Muscle of back (tissue), 11 donors: ENCODE measurements around the gene CLTCL1. TPM values are rescaled to one million over a fixed set of nuclear protein-coding genes. Genes with fewer than 3 reads are reported as not detected.

Experiments used
- DNase-seq, 3 donors: peaks; one replicate each; pipeline versions ENCODE4 v3.0.0 to v3.0.0-alpha.2; 2013
- polyA plus RNA-seq, 10 donors: library from polyadenylated mRNA; unstranded; fragments of 120-200 nt; gene quantifications; one replicate each; pipeline ENCODE4 v1.2.1, GENCODE V29; 2013; ENCODE audit not compliant: insufficient read length in 10 of 10

Gene CLTCL1
- polyA plus RNA-seq, 10 donors = 11.6 to 27.6 (median 18.6) TPM

- no peak for DNase-seq
Observed at GRCh38 chr22:19195796-19196731, 95.5 kb downstream of the CLTCL1 start.

GRCh38 chr22:19194766-19195536 lies 96.6 kb downstream of the CLTCL1 start:
- DNase-seq = no peak

- no peak for DNase-seq
Observed at GRCh38 chr22:19193879-19194278, 97.6 kb downstream of the CLTCL1 start.

- DNase-seq = no peak
Observed at GRCh38 chr22:19187716-19188563, 103.6 kb downstream of the CLTCL1 start.

GRCh38 chr22:19184276-19184997 lies 107.1 kb downstream of the CLTCL1 start:
- no peak for DNase-seq

GRCh38 chr22:19183216-19183615 lies 108.3 kb downstream of the CLTCL1 start:
- DNase-seq = no peak

- DNase-seq = no peak
Observed at GRCh38 chr22:19182472-19183157, 108.9 kb downstream of the CLTCL1 start.

GRCh38 chr22:19181786-19182471 lies 109.6 kb downstream of the CLTCL1 start:
- no peak for DNase-seq

GRCh38 chr22:19180740-19181410 lies 110.6 kb downstream of the CLTCL1 start:
- no peak for DNase-seq

- DNase-seq = no peak
Observed at GRCh38 chr22:19180234-19180633, 111.3 kb downstream of the CLTCL1 start.

GRCh38 chr22:19179497-19180048 lies 111.9 kb downstream of the CLTCL1 start:
- peak; percentile 54 to 91 (median 73) for DNase-seq

GRCh38 chr22:19178657-19179496 lies 112.6 kb downstream of the CLTCL1 start, which contains the start of gene SLC25A1:
Gene SLC25A1, minus strand, starts transcription at chr22:19178736. Its CDS starts 63 bp downstream, at chr22:19178673.
- DNase-seq = peak; percentile 83 to 93 (median 89)

GRCh38 chr22:19178065-19178656 lies 113.4 kb downstream of the CLTCL1 start:
- peak; percentile 9 to 82 (median 49) for DNase-seq

- DNase-seq = peak in 1 of 3 donors; percentile 56
Observed at GRCh38 chr22:19177164-19178064, 114.1 kb downstream of the CLTCL1 start.

GRCh38 chr22:19176732-19177131 lies 114.8 kb downstream of the CLTCL1 start:
- no peak for DNase-seq

- peak in 1 of 3 donors; percentile 48 for DNase-seq
Observed at GRCh38 chr22:19176175-19176643, 115.3 kb downstream of the CLTCL1 start.
